Endothelial cell of umbilical vein (primary cell): ENCODE results near the gene MYO1G. TPM values are rescaled to one million over a fixed set of nuclear protein-coding genes. Genes with fewer than 3 reads are reported as not detected.

Experiments
- BruUV-seq: library from RNA; stranded (reverse); fragments of 400-500 nt; replicated peaks from 2 replicates; lab custom pipeline; 2021; lab: Mats Ljungman, UMichigan
- CTCF ChIA-PET: fragments of 300-600, 350-600 bp; sonication (Branson Sonifier 250); formaldehyde crosslinking; loops from one replicate; lab custom pipeline; 2021; ENCODE audit warnings: antibody characterized with exemption, inconsistent platforms; lab: Charles Lee
- POLR2A ChIA-PET: fragments of 300-600, 350-600 bp; sonication (Branson Sonifier 250); formaldehyde crosslinking; loops from one replicate; lab custom pipeline; 2021; ENCODE audit warnings: antibody characterized with exemption, inconsistent platforms; lab: Charles Lee
- DNase-seq: peaks from one replicate; pipeline ENCODE4 v3.0.0-alpha.2; 2011; ENCODE audit warnings: low read depth, low spot score
- FAIRE-seq: peaks from 2 replicates; lab custom pipeline; 2011; peaks lifted over from hg19 to GRCh38; lab: Jason Lieb, UNC
- H2AFZ ChIP-seq: 2 replicates; pipeline ENCODE4 v1.6.0; 2012; ENCODE audit warnings: low read depth, low read length, control low read depth, inconsistent platforms
- H3K27ac ChIP-seq: 2 replicates; pipeline ENCODE4 v1.5.1; 2011; ENCODE audit warnings: low read depth, mild to moderate bottlenecking, control low read depth, low read length, moderate library complexity; ENCODE audit not compliant: insufficient read depth
- H3K27me3 ChIP-seq, 2 experiments: 2 replicates each; pipeline versions ENCODE4 v1.6.0 to v1.6.1; 2011; ENCODE audit warnings: low read length in 2 of 2, mixed read lengths in 1 of 2; ENCODE audit not compliant: control insufficient read depth in 2 of 2, insufficient read depth in 2 of 2
- H3K36me3 ChIP-seq, 2 experiments: 2 replicates in 1 of 2; 3 replicates in 1 of 2; pipeline ENCODE4 v1.5.1; 2011; ENCODE audit warnings: low read length in 2 of 2, mild to moderate bottlenecking in 1 of 2, moderate library complexity in 1 of 2; ENCODE audit not compliant: control insufficient read depth in 2 of 2, insufficient read depth in 2 of 2; ENCODE audit errors: extremely low read depth in 1 of 2
- H3K4me1 ChIP-seq: 3 replicates; pipeline ENCODE4 v1.5.1; 2011; ENCODE audit warnings: mild to moderate bottlenecking, low read length; ENCODE audit not compliant: control insufficient read depth, insufficient read depth; ENCODE audit errors: extremely low read depth
- H3K4me2 ChIP-seq: 2 replicates; pipeline ENCODE4 v1.6.1; 2011; ENCODE audit warnings: low read length, control low read depth, mixed read lengths; ENCODE audit not compliant: insufficient read depth
- H3K4me3 ChIP-seq, 3 experiments: fragments of 200-600 bp in 1 of 3; sonication (generic), shearing (Covaris generic) in 1 of 3; replicated peaks in 1 of 3; 2 replicates each; pipeline ENCODE4 v1.5.1; 2011 to 2016; ENCODE audit warnings: control low read depth in 3 of 3, low read length in 3 of 3, mild to moderate bottlenecking in 2 of 3, inconsistent platforms in 1 of 3, low read depth in 1 of 3, moderate library complexity in 1 of 3; ENCODE audit not compliant: insufficient read depth in 1 of 3
- H3K79me2 ChIP-seq: 2 replicates; pipeline ENCODE4 v1.6.0; 2012; ENCODE audit warnings: low read length, inconsistent platforms; ENCODE audit not compliant: control insufficient read depth, insufficient read depth
- H3K9ac ChIP-seq: replicated peaks from 2 replicates; pipeline ENCODE3; 2011; ENCODE audit warnings: low read length, control low read depth; ENCODE audit not compliant: insufficient read depth; ENCODE audit errors: extremely low read depth
- H3K9me1 ChIP-seq: replicated peaks from 3 replicates; pipeline ENCODE4 v1.6.0; 2011; ENCODE audit warnings: mild to moderate bottlenecking, low read length; ENCODE audit not compliant: control insufficient read depth, insufficient read depth; ENCODE audit errors: extremely low read depth
- H3K9me3 ChIP-seq: replicated peaks from 2 replicates; pipeline ENCODE4 v1.5.1; 2012; ENCODE audit warnings: low read length, inconsistent platforms; ENCODE audit not compliant: control insufficient read depth, insufficient read depth
- H4K20me1 ChIP-seq: replicated peaks from 2 replicates; pipeline ENCODE3; 2011; ENCODE audit warnings: mild to moderate bottlenecking, low read length; ENCODE audit not compliant: control insufficient read depth, insufficient read depth; ENCODE audit errors: extremely low read depth
- CTCF ChIP-seq, 2 donors: IDR thresholded peaks; 1 replicate in 1 of 2; 2 replicates in 1 of 2; pipeline ENCODE4 v1.5.1; 2011; ENCODE audit warnings: low read length in 2 of 2, mild to moderate bottlenecking in 2 of 2, moderate library complexity in 2 of 2, control low read depth in 1 of 2, inconsistent platforms in 1 of 2, low read depth in 1 of 2; ENCODE audit not compliant: insufficient read depth in 1 of 2; ENCODE audit errors: extremely low read depth in 1 of 2
- EZH2 ChIP-seq: IDR thresholded peaks from 2 replicates; pipeline ENCODE4 v1.6.1; 2012; ENCODE audit warnings: borderline replicate concordance, low read depth, mild to moderate bottlenecking, moderate library complexity, low read length, inconsistent platforms; ENCODE audit not compliant: severe bottlenecking
- FOS ChIP-seq: IDR thresholded peaks from 2 replicates; pipeline ENCODE4 v1.6.1; 2011; ENCODE audit warnings: mild to moderate bottlenecking, low read length, moderate library complexity, borderline replicate concordance; ENCODE audit not compliant: insufficient read depth
- GATA2 ChIP-seq: IDR thresholded peaks from 2 replicates; pipeline ENCODE4 v1.7.0; 2011; ENCODE audit warnings: low read depth, mild to moderate bottlenecking, moderate library complexity, mixed read lengths, low read length; ENCODE audit not compliant: insufficient read length, insufficient read depth
- JUN ChIP-seq: IDR thresholded peaks from 2 replicates; pipeline ENCODE4 v1.6.1; 2011; ENCODE audit warnings: borderline replicate concordance, low read depth; ENCODE audit not compliant: insufficient read length, insufficient read depth
- MAX ChIP-seq: IDR thresholded peaks from 2 replicates; pipeline ENCODE4 v1.6.1; 2011; ENCODE audit not compliant: insufficient read depth, insufficient read length
- MYC ChIP-seq: IDR thresholded peaks from one replicate; pipeline ENCODE4 v1.6.1; 2011; ENCODE audit warnings: mild to moderate bottlenecking, low read depth, low read length
- POLR2A ChIP-seq: IDR thresholded peaks from 2 replicates; pipeline ENCODE4 v1.6.1; 2012; ENCODE audit warnings: low read depth, mild to moderate bottlenecking, control low read depth, low read length
- POLR2AphosphoS5 ChIP-seq: IDR thresholded peaks from 2 replicates; pipeline ENCODE4 v1.6.1; 2012; ENCODE audit warnings: low read depth, mild to moderate bottlenecking, control low read depth, low read length, moderate library complexity; ENCODE audit not compliant: insufficient read depth
- dilution Hi-C: fragments of 300-500 bp; cut with MboI; formaldehyde crosslinking; loops from one replicate; pipeline ENCODE4 v1.15.0; 2019; ENCODE audit warnings: low sequenced_read_pairs; ENCODE audit not compliant: extremely low pct_ligation_motif_present
- intact Hi-C: fragments of 100-400 bp; cut with micrococcal nuclease; formaldehyde crosslinking; loops from one replicate; pipeline ENCODE4 v1.10.0; 2022
- polyA plus RNA-seq, 4 experiments: library from polyadenylated mRNA; depleted of rRNA in 3 of 4; stranded (reverse) in 3 of 4; unstranded in 1 of 4; fragments of >200 nt; gene quantifications; 2 replicates each; pipeline versions ENCODE4 v1.2.1 to v1.2.3, GENCODE V29; 2011 to 2012; ENCODE audit warnings: missing spikeins in 1 of 4
- total RNA-seq: library from RNA; stranded (reverse); gene quantifications from 2 replicates; pipeline ENCODE4 v1.2.3, GENCODE V29; 2021

The MYO1G gene
- total and polyA plus RNA-seq, 2 donors (not counting 3 experiments of a cell fraction or from before 2014, with no cell fraction given) = 0.11 TPM; not detected in 1

GRCh38 chr7:44967571-44968446, 11.0 kb downstream of the MYO1G start:
- DNase-seq (peak; percentile 29), FAIRE-seq (peak; percentile 12)
- Histone ChIP-seq H3K36me3 (no peaks in the 10 kb centered on the region), H3K27me3 (no peaks in the 10 kb centered on the region), H3K4me1 (no peaks in the 10 kb centered on the region), H3K4me2 (no peak overlapping the region), H3K4me3 (no peak overlapping the region), H3K27ac (no peak overlapping the region), H3K9ac (no peak overlapping the region), H4K20me1 (no peaks in the 10 kb centered on the region), H3K79me2 (no peaks in the 10 kb centered on the region), H2AFZ (peak overlapping the region; percentile 38), H3K9me1 (no peaks in the 10 kb centered on the region), H3K9me3 (no peaks in the 10 kb centered on the region)
- ChIA-PET POLR2A (no interaction called here), CTCF (interaction anchor here (6.3 kb wide), 1 partner anchor 169 kb away, joined by 55 read pairs; no protein-coding TSS in a partner anchor)
- TF ChIP-seq POLR2AphosphoS5 = no peak
- no peak for TF ChIP-seq FOS
- no peak for TF ChIP-seq MYC
- no peak for TF ChIP-seq EZH2
- TF ChIP-seq GATA2 = no peak
- TF ChIP-seq CTCF (IDR thresholded peaks at IDR 0.05; ENCODE audit: extremely low read depth in 1 of 2, insufficient read depth in 1 of 2, low read depth in 1 of 2, low read length in 2 of 2) = peak in 1 of 2 donors; percentile 59
- no peak for TF ChIP-seq POLR2A
- TF ChIP-seq MAX = no peak
- no peak for TF ChIP-seq JUN
- no TSS peak for BruUV-seq
- intact Hi-C loops (loop anchor here (1.0 kb wide), 1 partner anchor 168 kb away; no protein-coding TSS in a partner anchor), dilution Hi-C loops (no loop called here)
